Measurements from ENCODE around the gene RAB8B.

DNA sequence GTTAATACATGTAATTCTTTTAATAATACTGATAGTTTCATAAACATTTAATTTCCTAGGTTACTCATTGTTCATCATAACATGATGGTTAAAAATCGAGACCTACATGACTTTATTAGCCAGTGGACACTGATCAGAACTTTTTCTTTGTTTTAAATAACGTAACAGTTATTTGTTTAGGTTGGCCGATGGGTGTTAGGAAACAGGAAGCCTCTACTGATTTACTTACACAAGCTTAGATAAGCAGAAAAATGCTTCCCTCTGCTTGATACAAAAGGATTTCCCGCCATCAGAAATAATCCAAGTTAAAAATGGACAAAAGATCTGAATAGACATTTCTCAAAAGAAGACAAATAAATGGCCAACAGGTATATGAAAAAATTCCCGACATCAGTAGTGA is 71.4 kb downstream of the RAB8B start:
- TF ChIP-seq, protein P1, sequence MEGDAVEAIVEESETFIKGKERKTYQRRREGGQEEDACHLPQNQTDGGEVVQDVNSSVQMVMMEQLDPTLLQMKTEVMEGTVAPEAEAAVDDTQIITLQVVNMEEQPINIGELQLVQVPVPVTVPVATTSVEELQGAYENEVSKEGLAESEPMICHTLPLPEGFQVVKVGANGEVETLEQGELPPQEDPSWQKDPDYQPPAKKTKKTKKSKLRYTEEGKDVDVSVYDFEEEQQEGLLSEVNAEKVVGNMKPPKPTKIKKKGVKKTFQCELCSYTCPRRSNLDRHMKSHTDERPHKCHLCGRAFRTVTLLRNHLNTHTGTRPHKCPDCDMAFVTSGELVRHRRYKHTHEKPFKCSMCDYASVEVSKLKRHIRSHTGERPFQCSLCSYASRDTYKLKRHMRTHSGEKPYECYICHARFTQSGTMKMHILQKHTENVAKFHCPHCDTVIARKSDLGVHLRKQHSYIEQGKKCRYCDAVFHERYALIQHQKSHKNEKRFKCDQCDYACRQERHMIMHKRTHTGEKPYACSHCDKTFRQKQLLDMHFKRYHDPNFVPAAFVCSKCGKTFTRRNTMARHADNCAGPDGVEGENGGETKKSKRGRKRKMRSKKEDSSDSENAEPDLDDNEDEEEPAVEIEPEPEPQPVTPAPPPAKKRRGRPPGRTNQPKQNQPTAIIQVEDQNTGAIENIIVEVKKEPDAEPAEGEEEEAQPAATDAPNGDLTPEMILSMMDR (IDR thresholded peaks at IDR 0.05 in 4 of 5, conservative IDR thresholded peaks at IDR 0.05 in 1 of 5), result no peak
- TF ChIP-seq POLR2A (IDR thresholded peaks at IDR 0.05), result no peak
